Endothelial cell of umbilical vein (primary cell): ENCODE measurements around the gene PDK2. TPM values are rescaled to one million over a fixed set of nuclear protein-coding genes. Genes with fewer than 3 reads are reported as not detected.

Experiments
- BruUV-seq: library from RNA; stranded (reverse); fragments of 400-500 nt; replicated peaks from 2 replicates; lab custom pipeline; 2021; lab: Mats Ljungman, UMichigan
- CTCF ChIA-PET: fragments of 300-600, 350-600 bp; sonication (Branson Sonifier 250); formaldehyde crosslinking; loops from one replicate; lab custom pipeline; 2021; ENCODE audit warnings: antibody characterized with exemption, inconsistent platforms; lab: Charles Lee
- POLR2A ChIA-PET: fragments of 300-600, 350-600 bp; sonication (Branson Sonifier 250); formaldehyde crosslinking; loops from one replicate; lab custom pipeline; 2021; ENCODE audit warnings: antibody characterized with exemption, inconsistent platforms; lab: Charles Lee
- DNase-seq: peaks from one replicate; pipeline ENCODE4 v3.0.0-alpha.2; 2011; ENCODE audit warnings: low read depth, low spot score
- FAIRE-seq: peaks from 2 replicates; lab custom pipeline; 2011; peaks lifted over from hg19 to GRCh38; lab: Jason Lieb, UNC
- H2AFZ ChIP-seq: 2 replicates; pipeline ENCODE4 v1.6.0; 2012; ENCODE audit warnings: low read depth, low read length, control low read depth, inconsistent platforms
- H3K27ac ChIP-seq: 2 replicates; pipeline ENCODE4 v1.5.1; 2011; ENCODE audit warnings: low read depth, mild to moderate bottlenecking, control low read depth, low read length, moderate library complexity; ENCODE audit not compliant: insufficient read depth
- H3K27me3 ChIP-seq, 2 experiments: 2 replicates each; pipeline versions ENCODE4 v1.6.0 to v1.6.1; 2011; ENCODE audit warnings: low read length in 2 of 2, mixed read lengths in 1 of 2; ENCODE audit not compliant: control insufficient read depth in 2 of 2, insufficient read depth in 2 of 2
- H3K36me3 ChIP-seq, 2 experiments: 2 replicates in 1 of 2; 3 replicates in 1 of 2; pipeline ENCODE4 v1.5.1; 2011; ENCODE audit warnings: low read length in 2 of 2, mild to moderate bottlenecking in 1 of 2, moderate library complexity in 1 of 2; ENCODE audit not compliant: control insufficient read depth in 2 of 2, insufficient read depth in 2 of 2; ENCODE audit errors: extremely low read depth in 1 of 2
- H3K4me1 ChIP-seq: 3 replicates; pipeline ENCODE4 v1.5.1; 2011; ENCODE audit warnings: mild to moderate bottlenecking, low read length; ENCODE audit not compliant: control insufficient read depth, insufficient read depth; ENCODE audit errors: extremely low read depth
- H3K4me2 ChIP-seq: 2 replicates; pipeline ENCODE4 v1.6.1; 2011; ENCODE audit warnings: low read length, control low read depth, mixed read lengths; ENCODE audit not compliant: insufficient read depth
- H3K4me3 ChIP-seq, 3 experiments: fragments of 200-600 bp in 1 of 3; sonication (generic), shearing (Covaris generic) in 1 of 3; replicated peaks in 1 of 3; 2 replicates each; pipeline ENCODE4 v1.5.1; 2011 to 2016; ENCODE audit warnings: control low read depth in 3 of 3, low read length in 3 of 3, mild to moderate bottlenecking in 2 of 3, inconsistent platforms in 1 of 3, low read depth in 1 of 3, moderate library complexity in 1 of 3; ENCODE audit not compliant: insufficient read depth in 1 of 3
- H3K79me2 ChIP-seq: 2 replicates; pipeline ENCODE4 v1.6.0; 2012; ENCODE audit warnings: low read length, inconsistent platforms; ENCODE audit not compliant: control insufficient read depth, insufficient read depth
- H3K9ac ChIP-seq: replicated peaks from 2 replicates; pipeline ENCODE3; 2011; ENCODE audit warnings: low read length, control low read depth; ENCODE audit not compliant: insufficient read depth; ENCODE audit errors: extremely low read depth
- H3K9me1 ChIP-seq: replicated peaks from 3 replicates; pipeline ENCODE4 v1.6.0; 2011; ENCODE audit warnings: mild to moderate bottlenecking, low read length; ENCODE audit not compliant: control insufficient read depth, insufficient read depth; ENCODE audit errors: extremely low read depth
- H3K9me3 ChIP-seq: replicated peaks from 2 replicates; pipeline ENCODE4 v1.5.1; 2012; ENCODE audit warnings: low read length, inconsistent platforms; ENCODE audit not compliant: control insufficient read depth, insufficient read depth
- H4K20me1 ChIP-seq: replicated peaks from 2 replicates; pipeline ENCODE3; 2011; ENCODE audit warnings: mild to moderate bottlenecking, low read length; ENCODE audit not compliant: control insufficient read depth, insufficient read depth; ENCODE audit errors: extremely low read depth
- CTCF ChIP-seq, 2 donors: IDR thresholded peaks; 1 replicate in 1 of 2; 2 replicates in 1 of 2; pipeline ENCODE4 v1.5.1; 2011; ENCODE audit warnings: low read length in 2 of 2, mild to moderate bottlenecking in 2 of 2, moderate library complexity in 2 of 2, control low read depth in 1 of 2, inconsistent platforms in 1 of 2, low read depth in 1 of 2; ENCODE audit not compliant: insufficient read depth in 1 of 2; ENCODE audit errors: extremely low read depth in 1 of 2
- EZH2 ChIP-seq: IDR thresholded peaks from 2 replicates; pipeline ENCODE4 v1.6.1; 2012; ENCODE audit warnings: borderline replicate concordance, low read depth, mild to moderate bottlenecking, moderate library complexity, low read length, inconsistent platforms; ENCODE audit not compliant: severe bottlenecking
- FOS ChIP-seq: IDR thresholded peaks from 2 replicates; pipeline ENCODE4 v1.6.1; 2011; ENCODE audit warnings: mild to moderate bottlenecking, low read length, moderate library complexity, borderline replicate concordance; ENCODE audit not compliant: insufficient read depth
- GATA2 ChIP-seq: IDR thresholded peaks from 2 replicates; pipeline ENCODE4 v1.7.0; 2011; ENCODE audit warnings: low read depth, mild to moderate bottlenecking, moderate library complexity, mixed read lengths, low read length; ENCODE audit not compliant: insufficient read length, insufficient read depth
- JUN ChIP-seq: IDR thresholded peaks from 2 replicates; pipeline ENCODE4 v1.6.1; 2011; ENCODE audit warnings: borderline replicate concordance, low read depth; ENCODE audit not compliant: insufficient read length, insufficient read depth
- MAX ChIP-seq: IDR thresholded peaks from 2 replicates; pipeline ENCODE4 v1.6.1; 2011; ENCODE audit not compliant: insufficient read depth, insufficient read length
- MYC ChIP-seq: IDR thresholded peaks from one replicate; pipeline ENCODE4 v1.6.1; 2011; ENCODE audit warnings: mild to moderate bottlenecking, low read depth, low read length
- POLR2A ChIP-seq: IDR thresholded peaks from 2 replicates; pipeline ENCODE4 v1.6.1; 2012; ENCODE audit warnings: low read depth, mild to moderate bottlenecking, control low read depth, low read length
- POLR2AphosphoS5 ChIP-seq: IDR thresholded peaks from 2 replicates; pipeline ENCODE4 v1.6.1; 2012; ENCODE audit warnings: low read depth, mild to moderate bottlenecking, control low read depth, low read length, moderate library complexity; ENCODE audit not compliant: insufficient read depth
- dilution Hi-C: fragments of 300-500 bp; cut with MboI; formaldehyde crosslinking; loops from one replicate; pipeline ENCODE4 v1.15.0; 2019; ENCODE audit warnings: low sequenced_read_pairs; ENCODE audit not compliant: extremely low pct_ligation_motif_present
- intact Hi-C: fragments of 100-400 bp; cut with micrococcal nuclease; formaldehyde crosslinking; loops from one replicate; pipeline ENCODE4 v1.10.0; 2022
- polyA plus RNA-seq, 4 experiments: library from polyadenylated mRNA; depleted of rRNA in 3 of 4; stranded (reverse) in 3 of 4; unstranded in 1 of 4; fragments of >200 nt; gene quantifications; 2 replicates each; pipeline versions ENCODE4 v1.2.1 to v1.2.3, GENCODE V29; 2011 to 2012; ENCODE audit warnings: missing spikeins in 1 of 4
- total RNA-seq: library from RNA; stranded (reverse); gene quantifications from 2 replicates; pipeline ENCODE4 v1.2.3, GENCODE V29; 2021

Gene PDK2
- total and polyA plus RNA-seq, 2 donors (not counting 3 experiments of a cell fraction or from before 2014, with no cell fraction given): 21.3 to 114 TPM

- H3K4me1 ChIP-seq: no peaks in the 10 kb centered on the region
- H3K79me2 ChIP-seq: no peaks in the 10 kb centered on the region
- H3K4me3 ChIP-seq: no peak overlapping the region
- no peak overlapping the region for H3K9ac ChIP-seq
- no peak for TF ChIP-seq MYC
- no peak for TF ChIP-seq GATA2
- TF ChIP-seq JUN: no peak
- TF ChIP-seq MAX: no peak
- no peak for TF ChIP-seq CTCF (IDR thresholded peaks at IDR 0.05; ENCODE audit: extremely low read depth in 1 of 2, insufficient read depth in 1 of 2, low read depth in 1 of 2, low read length in 2 of 2)
- TF ChIP-seq POLR2A: no peak
- no peak for TF ChIP-seq POLR2AphosphoS5
- no peak for TF ChIP-seq FOS
- TF ChIP-seq EZH2: no peak
- no TSS peak for BruUV-seq
- no peaks in the 10 kb centered on the region for H3K9me3 ChIP-seq
- peaks cover 0 to 5% of the 10 kb centered on the region in 2 experiments for H3K36me3 ChIP-seq
- no peaks in the 10 kb centered on the region for H3K9me1 ChIP-seq
- intact Hi-C loops: no loop called here
- no peak overlapping the region for H3K4me2 ChIP-seq
- H4K20me1 ChIP-seq: no peaks in the 10 kb centered on the region
- CTCF ChIA-PET: interaction anchor here (3.5 to 3.9 kb wide), 2 partner anchors 8 to 12 kb away, joined by 12 to 19 read pairs; no protein-coding TSS in a partner anchor
- POLR2A ChIA-PET: no interaction called here
- FAIRE-seq: no peak
- no peak for DNase-seq
- H3K27me3 ChIP-seq: no peaks in the 10 kb centered on the region
- no peak overlapping the region for H3K27ac ChIP-seq
- dilution Hi-C loops: no loop called here
- H2AFZ ChIP-seq: no peak overlapping the region
Measured at GRCh38 chr17:50102164-50102991, 7.2 kb downstream of the PDK2 start.
